ENCODE data around the gene GADD45GIP1.

Gene GADD45GIP1

GRCh38 chr19:12948612-12949362 lies 8.2 kb downstream of the GADD45GIP1 start:
- no peak overlapping the region for H3K4me3 ChIP-seq (ENCODE audit: low read length)
- no peak for TF ChIP-seq CTCF (conservative IDR thresholded peaks at IDR 0.05; ENCODE audit: low read depth, low read length)
- no peak for DNase-seq (ENCODE audit: low read depth)

- DNase-seq (ENCODE audit: low read depth): no peak
- no peak for TF ChIP-seq CTCF (conservative IDR thresholded peaks at IDR 0.05; ENCODE audit: low read depth, low read length)
- no peak overlapping the region for H3K4me3 ChIP-seq (ENCODE audit: low read length)
These were observed 9.1 kb downstream of the GADD45GIP1 start for GRCh38 chr19:12947702-12948611.

- no peak for TF ChIP-seq CTCF (conservative IDR thresholded peaks at IDR 0.05; ENCODE audit: low read depth, low read length)
- no peak for DNase-seq (ENCODE audit: low read depth)
These were observed 10.1 kb downstream of the GADD45GIP1 start for GRCh38 chr19:12946731-12947496.

GRCh38 chr19:12946092-12946721 lies 10.8 kb downstream of the GADD45GIP1 start:
- DNase-seq (ENCODE audit: low read depth): peak; percentile 55
- H3K4me3 ChIP-seq (ENCODE audit: low read length): peak overlapping the region; percentile 79
- no peak for TF ChIP-seq CTCF (conservative IDR thresholded peaks at IDR 0.05; ENCODE audit: low read depth, low read length)

More at GRCh38 chr19:12946731-12947496, 10.1 kb downstream of the GADD45GIP1 start:
- H3K4me3 ChIP-seq (ENCODE audit: low read length): peak overlapping the region; percentile 79

- peak within 1 kb of the TSS; percentile 79 for H3K4me3 ChIP-seq (ENCODE audit: low read length)
- peak; percentile 90 for DNase-seq (ENCODE audit: low read depth)
- no peak for TF ChIP-seq CTCF (conservative IDR thresholded peaks at IDR 0.05; ENCODE audit: low read depth, low read length)
These were observed 11.4 kb downstream of the GADD45GIP1 start, which contains the start of gene RAD23A for GRCh38 chr19:12945479-12946091. TSS of gene RAD23A (plus strand) at chr19:12945862. CDS start at chr19:12945949, 87 bp downstream.

GRCh38 chr19:12944104-12944674 lies 12.8 kb downstream of the GADD45GIP1 start:
- H3K4me3 ChIP-seq (ENCODE audit: low read length): no peak overlapping the region
- TF ChIP-seq CTCF (conservative IDR thresholded peaks at IDR 0.05; ENCODE audit: low read depth, low read length): no peak
- no peak for DNase-seq (ENCODE audit: low read depth)
